Thoracic aorta (tissue), 2 donors: ENCODE data around the gene ARHGAP6. TPM values are rescaled to one million over a fixed set of nuclear protein-coding genes. Genes with fewer than 3 reads are reported as not detected.

Experiments used
- ATAC-seq: fragments of 150-250 bp; one replicate; pipeline ENCODE4 v1.8.0; 2017; ENCODE audit warnings: low read depth; ENCODE audit not compliant: insufficient number of reproducible peaks, low FRiP score
- DNase-seq: peaks from one replicate; pipeline ENCODE4 v3.0.0-alpha.2; 2020; ENCODE audit warnings: low spot score
- H3K27ac ChIP-seq, 2 donors: fragments of 200-600 bp; sonication (generic); 1 replicate in 1 of 2; 2 replicates in 1 of 2; pipeline ENCODE4 v1.5.1; 2016; ENCODE audit warnings: mild to moderate bottlenecking in 2 of 2, moderate library complexity in 2 of 2
- H3K27me3 ChIP-seq: fragments of 200-600 bp; sonication (generic); replicated peaks from 2 replicates; pipeline ENCODE4 v1.6.0; 2016; ENCODE audit warnings: mild to moderate bottlenecking; ENCODE audit not compliant: insufficient read depth
- H3K36me3 ChIP-seq: fragments of 200-600 bp; sonication (generic); one replicate; pipeline ENCODE4 v1.5.1; 2016
- H3K4me1 ChIP-seq, 2 donors: fragments of 200-600 bp; sonication (generic); 1 replicate in 1 of 2; 2 replicates in 1 of 2; pipeline versions ENCODE4 v1.5.1 to v1.6.0; 2016; ENCODE audit warnings: low read depth in 2 of 2, mild to moderate bottlenecking in 1 of 2; ENCODE audit not compliant: control insufficient read depth in 1 of 2
- H3K4me3 ChIP-seq: fragments of 200-600 bp; sonication (generic); 2 replicates; pipeline ENCODE4 v1.5.1; 2016; ENCODE audit warnings: mild to moderate bottlenecking
- H3K9me3 ChIP-seq: fragments of 200-600 bp; sonication (generic); 2 replicates; pipeline ENCODE4 v1.5.1; 2016
- CTCF ChIP-seq: fragments of 200-600 bp; sonication (generic); IDR thresholded peaks from one replicate; pipeline ENCODE4 v1.5.1; 2019; ENCODE audit warnings: antibody characterized with exemption
- total RNA-seq, 2 donors: library from RNA; depleted of rRNA; stranded (reverse); fragments of >200 nt; gene quantifications; one replicate each; pipeline versions ENCODE4 v1.1.0 to v1.2.3, GENCODE V29; 2016

Gene ARHGAP6
- total RNA-seq, 2 donors from 2014 or later: 14.6 to 22.3 TPM

DNA sequence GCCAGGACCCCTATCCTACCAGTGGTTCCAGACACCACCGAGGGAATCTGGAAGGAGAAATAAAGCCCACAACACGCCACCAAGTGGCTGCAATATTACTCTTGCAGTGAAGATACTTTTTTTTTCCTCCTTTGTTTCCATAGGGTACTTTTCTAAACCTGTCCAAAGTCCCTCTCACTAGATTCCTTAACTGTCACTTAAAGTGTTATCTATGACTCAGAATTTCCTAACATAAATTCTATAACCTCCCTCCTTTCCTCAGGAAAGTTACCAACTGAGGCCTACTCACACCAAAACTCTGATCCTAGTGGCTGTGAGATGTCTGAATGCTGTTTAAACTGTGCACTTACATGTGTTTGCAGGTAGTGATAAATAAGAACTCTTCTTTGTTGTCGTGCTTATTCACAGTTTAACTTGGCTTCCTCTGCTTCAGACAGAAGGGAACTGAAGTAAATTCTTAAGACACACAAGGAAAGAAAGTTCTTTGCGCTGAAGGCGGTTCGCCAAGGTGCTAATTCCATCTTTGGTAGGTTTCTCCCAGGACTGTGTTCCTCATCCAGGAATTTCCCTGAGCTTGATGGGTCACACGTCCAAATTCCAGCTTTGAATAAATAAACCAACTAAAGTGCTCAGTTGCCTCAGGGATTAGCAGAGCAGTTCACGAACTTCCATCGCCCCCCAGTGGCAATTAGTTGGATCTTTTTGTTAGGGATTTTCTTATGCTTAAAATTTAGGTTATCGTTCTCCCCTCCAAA is 565.3 kb downstream of the ARHGAP6 start:
- TF ChIP-seq CTCF: peak; percentile 32
- DNase-seq: no peak
- Histone ChIP-seq H3K27me3 (no peaks in the 10 kb centered on the region), H3K4me3 (no peak overlapping the region), H3K36me3 (no peaks in the 10 kb centered on the region), H3K4me1 (peaks cover 0 to 12% of the 10 kb centered on the region in 2 donors), H3K9me3 (no peaks in the 10 kb centered on the region), H3K27ac (peak overlapping the region; percentile 70 to 74)
- ATAC-seq: peak; percentile 28

DNA sequence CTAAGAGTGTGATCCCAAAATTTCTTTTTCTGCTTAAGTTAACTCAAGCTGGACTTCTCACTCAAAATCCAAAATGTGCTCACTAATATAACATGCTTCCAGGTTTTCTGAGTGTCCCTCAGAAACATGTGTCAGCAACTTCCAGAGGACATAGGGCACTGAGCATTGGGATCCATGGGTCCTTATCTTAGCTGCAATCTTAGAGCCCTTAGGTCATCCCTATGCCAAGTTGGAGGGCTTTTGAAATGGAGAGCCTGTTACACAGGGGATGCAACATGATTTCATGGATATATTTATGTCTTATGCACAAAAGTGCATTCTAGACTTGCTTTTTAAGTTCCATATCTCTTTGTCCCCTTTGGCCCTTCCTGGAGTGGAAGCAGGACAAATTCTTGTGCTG is 566.3 kb downstream of the ARHGAP6 start:
- Histone ChIP-seq H3K27me3 (no peaks in the 10 kb centered on the region), H3K27ac (peak overlapping the region in 1 of 2 donors; percentile 60), H3K4me3 (no peak overlapping the region), H3K9me3 (no peaks in the 10 kb centered on the region), H3K4me1 (peaks cover 0 to 12% of the 10 kb centered on the region in 2 donors), H3K36me3 (no peaks in the 10 kb centered on the region)
- TF ChIP-seq CTCF: no peak
- ATAC-seq (no peak), DNase-seq (no peak)

- TF ChIP-seq CTCF: no peak
- Histone ChIP-seq H3K4me3 (no peak overlapping the region), H3K9me3 (no peaks in the 10 kb centered on the region), H3K27ac (no peak overlapping the region), H3K27me3 (no peaks in the 10 kb centered on the region), H3K36me3 (no peaks in the 10 kb centered on the region), H3K4me1 (peaks cover 0 to 12% of the 10 kb centered on the region in 2 donors)
- DNase-seq: no peak
- no peak for ATAC-seq
Measured at GRCh38 chrX:11097933-11098332, 567.8 kb downstream of the ARHGAP6 start.

DNA sequence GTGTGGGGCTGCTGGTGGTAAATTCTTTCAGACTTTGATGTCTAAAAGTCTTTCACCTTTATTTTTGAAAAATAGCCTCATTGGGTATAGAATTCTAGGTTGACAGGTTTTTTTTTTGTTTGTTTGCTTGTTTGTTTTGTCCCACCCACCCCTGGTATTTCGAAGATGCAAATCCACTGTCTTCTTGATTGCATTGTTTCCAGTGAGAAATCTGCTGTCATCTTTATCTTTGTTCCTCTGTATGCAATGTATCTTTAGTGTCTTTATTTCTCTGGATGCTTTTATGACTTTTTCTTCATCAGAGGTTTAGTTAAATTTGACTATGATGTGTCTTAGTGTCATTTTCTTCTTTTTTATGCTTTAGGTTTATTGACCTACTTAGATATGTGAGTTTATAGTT is 575.9 kb downstream of the ARHGAP6 start:
- no peaks in the 10 kb centered on the region for H3K27me3 ChIP-seq
- no peak for TF ChIP-seq CTCF
- DNase-seq: no peak
- H3K9me3 ChIP-seq: no peaks in the 10 kb centered on the region
- H3K4me1 ChIP-seq: no peaks in the 10 kb centered on the region
- H3K4me3 ChIP-seq: no peak overlapping the region
- H3K27ac ChIP-seq: no peak overlapping the region
- no peaks in the 10 kb centered on the region for H3K36me3 ChIP-seq
- no peak for ATAC-seq

Other genes starting within 250 kb of the ARHGAP6 start
- 10 to 100 TPM; 25.5 to 25.8 TPM for gene MSL3, start 92.3 kb upstream of the ARHGAP6 start, total RNA-seq